Renal cortical epithelial cell (primary cell): ENCODE results near the gene HOXD10. TPM values are rescaled to one million over a fixed set of nuclear protein-coding genes. Genes with fewer than 3 reads are reported as not detected.

Experiments used
- DNase-seq: peaks from one replicate; pipeline ENCODE4 v3.0.0-alpha.2; 2011; ENCODE audit warnings: low read depth
- total RNA-seq: library from RNA; depleted of rRNA; stranded (reverse); fragments of >200 nt; gene quantifications from 2 replicates; pipeline ENCODE4 v1.2.3, GENCODE V29; 2014

HOXD10 gene
- total RNA-seq = 3.3 and 33.5 TPM in 2 replicates

DNA sequence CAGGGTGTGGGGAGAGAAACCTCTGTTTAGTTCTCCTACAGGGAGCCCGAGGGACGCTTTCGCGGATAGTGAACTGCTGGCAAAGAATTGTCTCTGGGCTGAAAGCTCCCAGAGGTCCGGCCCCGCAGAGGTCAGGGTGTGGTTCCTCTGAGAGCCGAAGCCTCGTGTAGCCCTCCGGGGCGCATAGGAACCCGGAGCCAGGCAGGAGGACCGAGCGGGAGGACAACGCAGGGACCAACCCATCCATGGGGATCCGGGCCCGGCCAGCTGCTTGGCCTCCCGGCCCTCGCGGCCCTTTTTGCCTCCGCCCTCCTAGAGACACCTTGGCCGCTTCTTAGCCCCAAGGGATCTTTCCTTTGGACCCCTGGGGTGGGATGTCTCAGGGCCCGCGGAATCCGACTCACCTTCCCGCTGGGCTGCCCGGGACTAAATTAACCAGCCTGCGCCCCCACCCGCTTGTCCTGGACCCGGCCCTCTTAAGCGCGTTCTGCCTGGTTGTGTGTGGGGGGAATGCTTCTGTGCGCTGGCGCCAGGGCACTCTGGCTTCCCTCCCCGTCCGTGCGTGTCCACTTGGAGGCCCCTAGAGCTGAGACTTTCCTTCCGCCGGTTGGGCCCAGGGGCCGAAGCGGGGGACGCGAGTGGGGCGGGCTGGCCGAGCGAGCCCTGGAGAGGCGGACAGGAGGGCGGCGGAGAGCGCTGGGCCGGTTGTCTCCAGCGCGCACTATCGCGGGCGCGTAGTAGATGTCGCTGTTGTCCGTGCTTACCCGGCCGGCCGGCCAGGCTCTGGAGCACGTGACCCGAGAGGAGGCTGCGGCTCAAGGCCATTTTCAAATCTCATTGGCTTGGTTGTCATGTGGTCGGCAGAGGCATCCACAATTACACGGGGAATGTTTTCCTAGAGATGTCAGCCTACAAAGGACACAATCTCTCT lies at the start of gene HOXD10:
TSS of gene HOXD10 (plus strand) at position 896 of the 931 bp plus-strand sequence. CDS start 56 bp downstream, outside the sequence.
- DNase-seq = peak; percentile 82

DNA sequence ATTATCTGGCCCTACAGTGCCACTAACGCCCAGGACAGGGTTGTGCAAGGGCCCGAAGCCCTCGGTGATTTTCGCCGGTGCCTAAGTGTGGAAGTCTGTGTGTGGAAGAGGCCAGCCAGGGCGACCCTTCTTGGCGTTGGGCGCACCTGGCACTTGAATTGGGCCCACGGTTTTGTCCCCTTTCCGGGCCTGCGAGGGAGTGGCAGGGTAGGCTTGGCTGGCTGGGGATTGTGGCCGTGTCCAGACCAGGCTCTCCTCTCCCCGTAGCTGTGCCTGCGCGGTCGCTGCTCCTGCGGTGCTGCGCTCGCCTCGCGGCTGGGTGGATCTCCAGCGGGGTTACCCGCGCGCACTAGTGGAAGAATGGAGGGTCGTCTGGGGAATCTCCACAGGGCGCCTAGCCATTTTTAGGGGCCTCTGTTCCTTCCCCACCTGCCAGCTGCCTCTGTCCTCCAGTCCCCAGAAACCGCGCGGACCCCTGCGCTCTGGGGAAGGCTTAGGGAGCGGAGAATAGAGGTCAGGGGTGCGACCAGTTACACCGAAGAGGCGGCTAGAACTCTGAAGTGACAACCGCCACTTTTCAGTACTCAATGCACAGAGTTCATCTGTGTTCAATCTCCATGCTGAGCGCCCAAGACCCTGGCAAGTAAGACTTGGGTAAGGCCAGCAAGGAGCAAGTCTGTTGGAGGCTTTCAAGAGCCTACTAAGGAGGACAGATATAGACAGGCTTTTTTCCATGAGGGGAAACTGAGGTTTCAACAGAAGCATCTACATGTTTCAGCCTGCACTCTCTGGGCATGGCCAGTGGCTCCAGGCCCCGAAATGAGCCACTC lies 48.8 kb upstream of the HOXD10 start:
- no peak for DNase-seq

DNA sequence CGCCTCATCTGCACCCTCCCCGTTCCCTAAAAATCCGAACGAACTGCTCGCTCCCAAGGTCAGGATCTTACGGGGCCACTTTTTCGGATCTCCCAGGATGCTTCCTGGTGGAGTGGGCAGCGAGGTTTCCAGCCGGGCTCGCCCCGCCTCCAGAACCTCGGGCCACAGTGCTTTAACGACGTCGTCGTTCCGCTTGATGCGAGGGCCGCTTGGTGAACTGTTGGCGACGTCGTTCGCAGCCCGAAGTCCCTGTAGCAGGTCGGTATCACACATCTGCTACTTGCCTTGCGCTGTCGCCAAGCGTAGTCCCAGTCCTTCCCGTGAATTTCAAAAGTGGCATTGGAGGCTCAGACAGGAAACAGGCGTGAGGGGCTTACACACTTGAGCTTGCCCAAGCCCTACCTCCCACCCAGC lies 48.2 kb upstream of the HOXD10 start:
- DNase-seq = no peak

DNA sequence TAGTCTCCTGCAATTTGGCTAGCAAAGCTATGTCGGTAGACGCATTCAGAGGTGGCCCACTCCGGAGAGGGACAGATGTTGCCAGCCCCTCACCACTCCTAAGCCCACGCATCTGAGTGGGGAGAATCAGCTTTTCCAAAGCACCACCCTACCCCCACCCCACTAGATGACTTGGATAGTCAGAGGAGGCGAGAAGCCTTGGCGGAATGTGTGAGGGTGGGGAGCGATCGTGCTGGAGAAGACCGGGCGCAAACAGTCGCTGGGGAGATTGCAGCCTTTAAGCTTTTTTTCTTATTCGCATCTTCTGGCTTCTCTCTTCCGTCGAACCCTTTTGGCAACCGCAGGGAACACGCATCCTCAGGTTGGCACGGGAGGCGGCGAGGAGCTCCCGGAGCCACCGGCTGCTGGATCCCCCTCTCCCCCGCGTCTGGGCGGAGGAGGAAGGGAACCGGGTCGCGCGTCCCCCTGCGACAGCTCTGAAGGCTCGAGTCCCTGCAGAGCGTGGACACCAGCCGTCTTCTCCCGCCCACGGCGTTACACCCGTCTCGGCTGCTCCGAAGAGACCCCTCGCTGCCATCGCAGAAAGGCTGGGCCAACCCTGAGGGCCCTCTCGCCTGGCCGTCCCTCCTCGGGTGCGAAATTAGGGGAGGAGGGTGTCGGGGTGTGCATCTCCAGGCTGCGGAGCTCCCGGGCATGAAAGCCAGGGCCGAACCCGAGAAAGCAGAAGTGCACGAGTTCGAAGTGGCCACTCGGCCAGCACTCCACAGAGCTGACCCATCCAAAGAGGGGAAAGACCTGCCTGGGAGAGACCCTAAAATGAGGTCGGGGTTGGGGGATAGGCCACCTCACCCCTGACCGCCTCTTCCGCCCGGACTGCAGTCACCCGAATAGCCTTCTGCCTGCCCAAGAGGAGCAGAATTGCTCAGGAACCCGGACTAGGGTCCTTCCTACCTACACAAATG lies 45.0 kb upstream of the HOXD10 start:
- DNase-seq = no peak

DNA sequence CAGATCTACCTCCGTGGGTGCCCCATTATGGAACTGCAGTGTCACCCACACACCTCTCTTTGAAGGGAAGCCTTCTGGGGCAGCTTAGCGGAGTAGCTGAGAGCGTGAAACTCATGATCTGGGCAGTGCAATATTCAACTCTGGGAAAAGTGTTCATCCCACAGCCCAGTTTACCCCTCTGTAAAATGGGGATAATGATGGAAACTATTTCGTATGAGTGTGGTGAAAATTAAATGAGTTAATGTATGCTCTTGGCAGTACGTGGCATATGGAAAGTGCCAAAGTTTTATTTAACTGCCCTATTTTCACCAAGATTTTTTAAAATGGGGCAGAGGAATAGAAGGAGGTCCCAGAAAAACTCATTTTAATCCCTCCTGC lies 44.3 kb upstream of the HOXD10 start:
- no peak for DNase-seq

DNA sequence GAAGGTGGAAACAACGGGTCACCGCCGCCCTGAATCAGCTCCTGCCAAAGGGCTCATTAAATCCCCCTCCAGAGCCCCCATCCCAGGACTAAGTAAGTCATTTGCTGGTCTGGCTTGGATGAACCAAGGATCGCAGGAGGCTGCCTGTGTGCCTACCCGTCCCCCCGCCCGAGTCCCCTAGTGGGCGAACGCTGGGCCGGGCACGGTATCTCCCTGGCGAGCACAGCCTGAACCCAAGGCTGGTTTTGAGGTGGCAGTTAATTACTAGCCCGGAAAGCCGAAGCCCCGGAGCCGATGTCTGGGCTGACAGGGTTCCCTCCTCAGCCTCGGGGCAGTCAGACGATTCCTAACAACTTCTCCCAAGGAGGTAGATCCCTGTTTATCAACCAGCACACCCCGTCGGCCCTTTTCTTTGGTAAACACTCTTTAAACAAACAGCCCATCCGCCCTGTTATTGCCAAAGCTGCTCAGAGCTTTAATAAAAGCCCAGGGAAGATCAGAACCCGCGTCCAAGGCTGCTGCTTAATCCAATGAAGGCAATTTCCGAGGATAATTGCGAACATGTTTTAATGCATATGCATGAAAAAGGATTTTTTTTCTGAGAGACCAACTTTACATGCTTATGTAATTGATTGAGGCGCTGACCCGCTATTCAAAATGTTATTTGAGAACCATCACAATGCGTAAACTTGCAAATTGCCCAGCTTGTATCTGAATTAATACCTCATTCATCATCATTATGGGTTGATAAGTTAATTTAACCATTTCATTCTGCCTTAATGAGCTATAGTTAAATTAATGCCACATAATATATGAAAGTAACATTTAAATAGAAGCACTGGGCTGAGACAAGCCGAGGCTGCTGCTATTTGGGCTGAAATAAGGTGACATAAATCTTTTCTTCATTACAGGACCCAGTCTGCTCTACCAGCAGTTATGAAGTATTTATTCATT lies 43.4 kb upstream of the HOXD10 start:
- no peak for DNase-seq

DNA sequence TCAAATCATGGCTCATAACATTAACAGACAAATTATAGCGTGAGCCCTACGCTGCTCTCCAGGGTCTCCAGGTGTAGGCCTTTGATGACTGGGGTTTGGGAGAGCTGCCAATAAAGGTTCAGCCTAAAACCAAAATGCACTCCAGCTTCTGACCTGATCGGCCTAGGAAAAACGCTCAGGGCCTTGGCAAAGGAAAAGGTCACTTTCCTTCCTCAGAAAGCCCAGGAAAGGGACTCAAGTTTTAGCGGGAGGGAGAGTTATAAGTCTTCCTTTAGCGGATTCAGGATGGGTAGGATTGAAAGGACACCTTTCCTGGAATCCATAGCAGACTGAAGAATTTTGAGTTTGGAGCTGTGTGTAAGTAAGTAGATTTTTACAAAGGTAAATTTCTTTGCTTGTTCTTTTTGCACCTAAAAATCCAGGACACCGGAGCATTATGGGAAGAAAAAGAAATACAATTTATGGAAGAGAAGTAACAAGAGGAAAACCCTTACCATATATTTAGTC lies 41.6 kb upstream of the HOXD10 start:
- no peak for DNase-seq

DNA sequence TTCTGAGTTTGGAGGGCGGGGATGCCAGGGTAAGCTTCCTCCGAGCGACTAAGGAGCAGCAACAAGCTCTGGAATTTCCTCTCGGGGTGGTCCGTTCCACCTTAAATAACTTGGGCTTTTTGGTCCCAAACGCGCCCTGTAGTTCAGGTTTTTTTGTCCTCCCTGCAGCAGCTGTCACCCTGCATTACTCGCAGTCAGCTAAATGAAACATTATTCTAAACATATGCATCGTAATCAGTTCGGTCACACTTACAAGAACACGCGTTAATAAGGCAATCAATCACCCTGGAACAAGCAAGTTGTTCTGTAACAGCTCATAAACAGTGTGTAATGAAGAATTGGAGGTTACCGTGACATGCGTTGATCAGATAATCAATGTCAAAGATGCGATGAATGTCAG lies 41.1 kb upstream of the HOXD10 start:
- no peak for DNase-seq

DNA sequence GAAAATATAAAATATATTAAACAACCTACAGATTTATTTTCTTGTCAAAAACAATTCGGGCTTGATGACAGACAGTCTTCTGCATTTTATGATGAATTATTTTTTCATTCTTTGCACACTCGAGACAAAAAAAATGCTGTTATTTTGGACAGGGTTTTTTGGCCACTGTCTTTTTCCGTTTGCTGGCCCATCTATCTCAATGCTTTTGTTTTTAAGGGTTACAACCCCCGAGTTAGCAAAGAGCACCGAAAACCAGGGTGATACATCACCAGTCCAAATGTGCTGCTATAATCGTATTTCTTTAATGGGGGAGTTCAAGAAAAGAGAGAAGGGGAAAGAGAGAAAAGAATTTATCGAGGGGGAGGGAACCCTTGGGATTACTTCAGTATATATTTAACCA lies 40.5 kb upstream of the HOXD10 start:
- DNase-seq = no peak

DNA sequence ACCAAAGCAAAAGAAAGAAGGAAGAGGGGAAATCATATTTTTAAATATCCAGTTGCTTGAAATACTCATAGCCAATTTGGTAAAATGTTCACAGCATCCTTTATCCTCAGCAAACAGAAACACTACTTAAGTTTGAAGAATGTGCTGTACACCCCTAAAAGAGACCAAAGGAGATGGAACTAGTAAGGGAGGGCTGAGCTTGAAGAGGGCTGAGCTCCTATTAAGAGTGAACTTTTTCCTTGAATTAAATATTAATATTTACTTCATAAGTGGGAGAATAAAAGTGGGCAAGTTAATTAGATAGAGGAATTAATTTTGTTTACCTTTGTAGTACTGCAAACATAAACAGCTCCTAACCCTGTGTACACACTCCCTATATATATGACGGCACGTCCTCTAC lies 39.8 kb upstream of the HOXD10 start:
- DNase-seq = no peak

DNA sequence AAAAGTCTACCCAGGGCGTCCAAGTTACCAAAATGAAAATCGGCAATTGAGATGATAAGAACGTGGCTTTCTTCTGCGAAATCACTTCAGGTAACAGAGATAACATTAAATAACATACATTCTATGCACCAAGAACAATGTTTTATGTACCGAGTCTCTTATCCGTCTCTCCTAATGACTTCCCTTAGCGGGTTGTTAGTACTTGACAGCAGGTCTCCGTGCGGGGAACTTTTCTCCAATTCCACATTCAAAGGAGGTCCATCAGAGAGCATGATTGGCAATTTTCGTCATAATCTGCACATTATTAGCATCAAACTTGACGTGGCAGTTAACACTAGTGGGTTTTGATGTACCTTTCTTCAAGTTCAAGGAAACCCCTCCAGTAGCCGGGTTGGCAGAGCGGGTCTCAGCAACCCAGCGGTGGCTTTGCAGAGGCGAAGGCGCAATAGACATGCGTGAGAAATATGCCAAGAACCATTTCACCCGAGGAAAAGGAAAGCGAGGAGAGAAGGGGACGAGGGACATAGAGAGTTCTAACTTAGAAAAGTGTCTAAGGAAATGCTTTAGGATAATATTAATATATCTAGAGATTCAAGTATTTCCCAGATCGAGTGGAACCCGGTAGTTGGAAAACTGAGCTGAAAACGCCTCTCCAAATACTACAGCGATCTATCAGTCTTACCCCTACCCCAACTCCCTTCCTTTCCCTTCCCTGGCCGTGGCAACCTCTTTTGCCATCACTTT lies 37.9 kb upstream of the HOXD10 start:
- no peak for DNase-seq

DNA sequence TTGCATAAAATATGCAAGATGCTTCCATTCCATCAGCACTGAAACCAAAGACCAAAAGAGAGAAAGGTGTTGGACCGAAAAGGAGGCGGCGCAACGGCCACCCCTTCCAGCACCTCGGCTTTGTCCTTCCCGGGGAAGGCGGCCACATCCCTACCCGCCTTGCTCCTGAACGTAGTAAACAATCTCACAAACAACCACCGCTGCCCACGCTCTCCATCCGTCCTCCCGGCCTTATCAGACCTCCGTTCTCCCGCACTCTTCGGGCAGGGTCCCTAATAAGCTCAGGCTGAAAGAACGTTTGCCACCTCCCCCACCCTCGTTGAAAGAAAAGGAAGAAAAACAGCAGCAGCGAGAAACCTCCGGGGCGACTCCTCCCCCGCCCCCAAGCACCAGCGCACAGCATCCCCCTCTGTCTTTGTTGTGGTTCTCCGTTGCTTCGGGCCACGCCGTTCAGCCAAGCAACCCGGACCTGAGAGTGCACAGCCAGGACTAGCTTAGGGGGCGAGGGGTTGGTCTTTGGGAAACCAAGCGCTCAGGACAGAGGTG lies 37.2 kb upstream of the HOXD10 start:
- DNase-seq = no peak

DNA sequence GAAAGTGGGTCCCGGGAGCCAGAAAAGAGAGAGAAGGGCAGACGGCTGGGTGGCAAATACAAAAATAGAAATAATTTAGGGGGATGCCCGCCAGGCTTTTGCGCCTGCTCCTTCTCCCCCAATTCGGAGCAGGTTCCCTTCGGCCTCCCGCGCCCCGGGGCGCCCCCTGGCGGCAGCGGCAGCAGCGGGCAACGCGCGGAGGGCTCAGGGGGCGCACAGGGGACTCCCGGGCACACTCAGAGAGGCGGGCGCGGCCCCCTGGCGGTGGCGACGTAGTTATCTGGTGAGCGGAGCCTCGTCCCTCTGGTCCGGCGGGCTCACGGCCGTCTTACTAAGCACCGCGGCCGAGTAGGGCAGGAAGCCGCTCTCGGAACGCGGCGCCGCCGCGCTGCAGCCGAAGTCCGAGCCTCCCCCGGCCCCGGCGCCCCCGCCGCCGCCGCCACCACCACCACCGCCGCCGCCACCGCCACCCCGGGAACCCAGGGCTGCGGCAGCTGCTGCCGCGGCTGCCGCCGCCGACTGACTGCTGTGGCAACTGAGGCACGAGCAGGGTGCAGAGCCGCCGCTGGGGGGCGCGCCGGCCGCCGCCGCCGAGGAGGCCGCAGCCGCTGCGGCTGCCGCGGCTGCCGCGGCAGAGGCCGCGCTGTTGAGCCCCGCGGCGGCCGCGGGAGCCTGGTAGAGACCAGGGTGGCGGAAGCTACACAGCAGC lies 36.6 kb upstream of the HOXD10 start:
- DNase-seq = no peak

DNA sequence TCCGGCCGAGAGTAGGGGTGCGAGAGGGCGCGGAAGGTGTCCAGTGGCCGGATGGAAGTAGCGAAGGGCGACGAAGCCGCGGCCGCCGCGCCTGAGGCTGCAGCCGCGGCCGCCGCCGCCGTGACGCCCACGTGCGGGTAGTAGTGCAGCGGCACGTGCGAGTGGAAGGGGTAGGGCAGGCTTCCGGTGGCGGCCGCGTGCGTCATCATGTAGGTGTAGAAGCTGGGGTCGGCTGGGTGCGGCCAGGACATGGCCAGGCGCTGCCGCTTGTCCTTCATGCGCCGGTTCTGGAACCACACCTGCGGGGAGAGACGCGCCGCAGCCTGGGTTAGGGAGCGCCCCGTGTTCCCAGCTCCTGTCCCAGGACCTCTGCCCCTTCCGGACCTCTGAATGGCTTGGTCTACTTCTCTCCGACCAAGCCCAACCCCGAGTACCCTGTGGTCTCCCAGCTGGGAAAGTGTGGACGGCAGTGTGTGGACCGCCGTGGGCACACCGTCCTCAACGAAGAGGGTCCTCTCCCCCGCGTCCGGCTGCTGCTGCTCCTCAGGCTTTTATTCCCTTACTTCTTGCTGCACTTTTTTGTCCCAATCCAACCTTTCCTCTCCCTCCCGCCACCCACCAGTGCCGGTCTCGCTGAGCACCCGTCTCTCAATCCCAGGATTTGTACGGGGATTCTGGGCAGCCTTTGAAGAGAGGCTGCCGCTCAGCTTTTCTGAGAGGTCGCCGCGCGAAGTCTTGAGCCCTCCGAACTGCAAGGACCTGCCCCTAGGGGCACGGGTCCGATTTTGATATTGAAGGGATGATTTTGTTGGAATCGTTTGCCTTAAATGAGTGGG lies 35.8 kb upstream of the HOXD10 start:
- DNase-seq = no peak

DNA sequence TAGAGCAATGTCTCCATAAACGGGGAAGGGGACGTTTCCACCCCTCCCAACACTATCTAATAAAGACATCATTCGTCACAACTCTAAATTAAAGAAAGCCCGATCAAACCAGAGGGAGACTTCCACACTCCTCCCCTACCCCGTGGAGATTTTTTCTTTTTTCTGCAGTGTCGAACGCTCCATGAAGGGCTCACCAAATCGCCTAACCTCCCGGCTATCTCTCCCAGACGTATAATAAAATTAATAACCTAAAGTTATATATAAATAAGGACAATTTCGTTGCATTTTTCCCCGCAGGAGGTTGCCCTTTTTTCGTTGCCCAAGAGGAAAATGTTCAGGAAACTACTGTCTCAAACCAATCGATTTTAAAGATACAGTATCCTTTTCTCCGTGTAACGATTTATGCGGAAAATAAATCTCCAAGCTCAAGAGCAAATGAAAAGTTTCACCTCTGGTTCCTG lies 35.2 kb upstream of the HOXD10 start:
- DNase-seq = peak; percentile 7

DNA sequence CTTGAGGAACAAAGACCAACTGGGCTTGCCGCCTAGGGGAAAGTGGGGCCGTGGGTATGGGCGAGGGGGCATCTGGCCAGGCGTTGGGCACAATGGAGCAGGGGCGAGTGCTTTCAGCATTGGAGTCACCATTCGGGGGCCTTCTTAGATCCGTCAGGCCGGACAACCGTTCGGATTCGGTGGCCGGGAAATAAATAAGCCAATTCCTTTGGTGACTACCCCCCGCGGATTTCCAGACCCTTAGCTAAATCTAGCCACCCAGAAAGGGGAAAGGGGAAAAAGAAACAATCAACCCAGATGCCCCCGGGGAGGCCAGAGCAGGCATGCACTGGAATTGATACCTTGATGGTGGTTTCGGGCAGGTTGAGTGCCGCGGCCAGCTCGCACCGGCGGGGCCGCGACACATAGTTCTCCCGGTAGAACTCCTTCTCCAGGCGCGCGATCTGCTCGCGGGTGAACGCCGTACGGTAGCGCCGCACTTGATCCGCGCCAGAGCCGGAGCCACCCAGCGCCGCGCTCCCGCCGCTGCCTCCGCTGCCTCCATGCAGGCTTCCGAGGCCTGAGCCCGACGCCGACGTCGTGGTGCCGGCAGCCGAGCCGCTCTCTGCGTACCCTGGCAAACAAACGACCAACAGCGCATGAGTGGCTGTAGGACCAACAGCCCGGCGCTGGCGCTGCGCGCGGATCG lies 34.6 kb upstream of the HOXD10 start:
- no peak for DNase-seq

DNA sequence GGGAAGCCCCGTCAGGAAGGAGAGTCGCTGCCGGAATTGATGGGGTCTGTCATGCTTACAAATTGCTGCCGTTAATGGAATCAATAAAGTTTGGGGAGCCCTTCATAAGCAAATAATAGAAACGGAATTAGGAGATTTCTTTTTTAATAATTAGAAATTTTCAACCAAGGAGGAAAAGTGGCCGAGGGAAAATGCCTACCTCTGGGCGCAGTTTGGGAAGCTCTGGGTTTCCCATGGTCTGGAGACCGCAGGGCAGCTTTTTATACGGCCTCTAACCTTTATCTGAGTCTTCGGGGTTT lies 34.1 kb upstream of the HOXD10 start:
- no peak for DNase-seq
